ENCODE data around the gene RHEB. TPM values are rescaled to one million over a fixed set of nuclear protein-coding genes. Genes with fewer than 3 reads are reported as not detected.

RHEB gene
- total RNA-seq, 1 experiment from 2014 or later, result 114 TPM

GRCh38 chr7:151565541-151565940 lies 45.8 kb upstream of the RHEB start:
- Histone ChIP-seq H3K9ac (ENCODE audit: extremely low read depth, insufficient read length, low read length) (no peak overlapping the region), H4K8ac (replicated peaks; ENCODE audit: insufficient read length, low read depth, low read length) (no peak overlapping the region), H2BK20ac (ENCODE audit: low read depth, low read length, poor library complexity, severe bottlenecking) (no peak overlapping the region), H4K5ac (ENCODE audit: insufficient read length, low read depth, low read length) (no peak overlapping the region), H3K27me3 (ENCODE audit: insufficient read depth, low read length) (no peaks in the 10 kb centered on the region), H3K9me3 (ENCODE audit: control insufficient read depth, low read depth, low read length) (no peaks in the 10 kb centered on the region), H3K4me1 (ENCODE audit: insufficient read depth, low read length) (0 out of 2 replicates have a peak, but pooled peaks cover 2% of the 10 kb centered on the region), H2BK5ac (ENCODE audit: insufficient read length, low read length) (no peak overlapping the region), H4K20me1 (ENCODE audit: control insufficient read depth, insufficient read depth, insufficient read length) (no peaks in the 10 kb centered on the region), H2AFZ (ENCODE audit: low read length) (no peak overlapping the region), H2BK15ac (ENCODE audit: low read depth, low read length) (no peak overlapping the region), H3K4me2 (ENCODE audit: insufficient read depth, insufficient read length, low read length) (no peak overlapping the region), H3K23me2 (ENCODE audit: insufficient read length, low read depth, low read length, poor library complexity, severe bottlenecking) (no peaks in the 10 kb centered on the region), H3K18ac (ENCODE audit: insufficient read length, low read depth, low read length) (no peak overlapping the region), H3K56ac (ENCODE audit: insufficient read length, low read depth, low read length) (no peak overlapping the region), H3K4ac (ENCODE audit: low read depth, low read length) (no peak overlapping the region), H3K79me1 (ENCODE audit: insufficient read depth, low read depth, low read length, poor library complexity, severe bottlenecking) (no peaks in the 10 kb centered on the region), H2AK5ac (ENCODE audit: insufficient read length, low read length) (no peak overlapping the region), H3K14ac (ENCODE audit: insufficient read depth, low read length) (no peak overlapping the region), H4K91ac (ENCODE audit: insufficient read length, low read depth, low read length) (no peak overlapping the region), H3K27ac (ENCODE audit: insufficient read length, low read depth, low read length) (no peak overlapping the region), H2BK12ac (ENCODE audit: insufficient read length, low read depth, low read length) (no peak overlapping the region), H3K79me2 (ENCODE audit: insufficient read depth, low read length) (no peaks in the 10 kb centered on the region), H2BK120ac (ENCODE audit: low read depth, low read length, poor library complexity, severe bottlenecking) (no peak overlapping the region), H3K23ac (ENCODE audit: insufficient read length, low read depth, low read length) (no peak overlapping the region), H3T11ph (ENCODE audit: low read length) (no peak overlapping the region)
- no peak overlapping the region for H3K4me3 Mint-ChIP-seq
- TF ChIP-seq CTCF (conservative IDR thresholded peaks at IDR 0.05), result no peak
- WGBS (ENCODE audit: extremely low coverage, insufficient read length, low lambda C conversion rate), result no CpG with 5 or more reads among the region's 9 CpGs
- peaks cover 0 to 5% (median 0%) of the 10 kb centered on the region in 3 experiments; a peak in 2 of 7 replicates for H3K36me3 Mint-ChIP-seq (ENCODE audit: insufficient read depth in 1 of 3, low read depth in 3 of 3)
- H3K9me3 Mint-ChIP-seq, result no peaks in the 10 kb centered on the region
- H3K27ac Mint-ChIP-seq, result no peak overlapping the region
- H3K4me1 Mint-ChIP-seq, result peaks cover 9 to 15% of the 10 kb centered on the region in 2 experiments
- DNase-seq, result no peak
- H3K27me3 Mint-ChIP-seq (ENCODE audit: low read depth), result no peaks in the 10 kb centered on the region

All from H9 (cell line).